ENCODE results near the gene CIDEB. TPM values are rescaled to one million over a fixed set of nuclear protein-coding genes. Genes with fewer than 3 reads are reported as not detected.

CIDEB gene
- total and polyA plus RNA-seq, 10 of the 15 experiments (the other 5 are each of a cell fraction or from before 2014, with no cell fraction given), result 0.34 to 6.3 (median 3.2) TPM

GRCh38 chr14:24307575-24308341 is at the start of gene CIDEB (continued):
- TF ChIP-seq SMARCA5 (IDR thresholded peaks at IDR 0.05) (0 out of 2 replicates have a peak, but pooled peaks have one; percentile 26), ATF2 (IDR thresholded peaks at IDR 0.05; ENCODE audit: low read length) (no peak), RFX5 (IDR thresholded peaks at IDR 0.05; ENCODE audit: low read depth, low read length) (no peak), SRF (IDR thresholded peaks at IDR 0.05; ENCODE audit: low read depth in 2 of 2, low read length in 2 of 2) (no peak), ZBTB4 (CRISPR knock-in tag; IDR thresholded peaks at IDR 0.05) (no peak), BCL11A (IDR thresholded peaks at IDR 0.05; ENCODE audit: low read depth, low read length) (no peak), SUPT20H (IDR thresholded peaks at IDR 0.05; ENCODE audit: borderline replicate concordance, control insufficient read depth, low read depth, low read length) (no peak), NFIC (IDR thresholded peaks at IDR 0.05; ENCODE audit: low read depth, low read length) (no peak), MYC (IDR thresholded peaks at IDR 0.05; ENCODE audit: insufficient read depth, insufficient read length, insufficient replicate concordance, low read length, severe bottlenecking) (no peak), POLR2AphosphoS5 (IDR thresholded peaks at IDR 0.05; ENCODE audit: low read length) (no peak), MTA3 (IDR thresholded peaks at IDR 0.05; ENCODE audit: borderline replicate concordance, low read length) (no peak)
